Activated naive CD4-positive, alpha-beta T cell treated with Interleukin-2 at 50 U/mL for 16 hours (primary cell): ENCODE measurements around the gene ELMO3.

Source experiments
- DNase-seq: peaks from one replicate; pipeline ENCODE4 v3.0.0-alpha.2; 2020

The ELMO3 gene

DNA sequence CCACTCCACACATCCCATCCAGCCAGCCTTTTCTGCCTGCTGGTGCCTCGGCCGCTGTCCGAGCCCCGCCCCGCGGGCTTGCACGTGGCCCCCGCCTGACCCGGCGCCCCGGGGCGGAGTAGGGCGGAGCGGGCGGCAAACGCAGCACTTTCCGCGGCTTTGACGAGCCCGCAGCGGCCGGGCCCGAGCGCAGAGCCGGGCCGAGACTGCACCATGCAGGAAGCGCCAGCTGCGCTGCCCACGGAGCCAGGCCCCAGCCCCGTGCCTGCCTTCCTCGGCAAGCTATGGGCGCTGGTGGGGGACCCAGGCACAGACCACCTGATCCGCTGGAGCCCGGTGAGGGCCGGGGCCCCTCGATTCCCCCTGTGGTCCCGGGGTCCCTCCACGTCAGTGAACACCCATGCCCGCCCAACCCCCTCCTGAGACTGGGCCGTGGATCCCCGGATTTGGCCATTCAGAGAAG lies 34.3 kb upstream of the ELMO3 start, which contains the start of gene HSF4:
Gene HSF4 (plus strand): TSS at position 147 of the 463 bp plus-strand sequence. CDS start 67 bp downstream, at position 214.
- no peak for DNase-seq

DNA sequence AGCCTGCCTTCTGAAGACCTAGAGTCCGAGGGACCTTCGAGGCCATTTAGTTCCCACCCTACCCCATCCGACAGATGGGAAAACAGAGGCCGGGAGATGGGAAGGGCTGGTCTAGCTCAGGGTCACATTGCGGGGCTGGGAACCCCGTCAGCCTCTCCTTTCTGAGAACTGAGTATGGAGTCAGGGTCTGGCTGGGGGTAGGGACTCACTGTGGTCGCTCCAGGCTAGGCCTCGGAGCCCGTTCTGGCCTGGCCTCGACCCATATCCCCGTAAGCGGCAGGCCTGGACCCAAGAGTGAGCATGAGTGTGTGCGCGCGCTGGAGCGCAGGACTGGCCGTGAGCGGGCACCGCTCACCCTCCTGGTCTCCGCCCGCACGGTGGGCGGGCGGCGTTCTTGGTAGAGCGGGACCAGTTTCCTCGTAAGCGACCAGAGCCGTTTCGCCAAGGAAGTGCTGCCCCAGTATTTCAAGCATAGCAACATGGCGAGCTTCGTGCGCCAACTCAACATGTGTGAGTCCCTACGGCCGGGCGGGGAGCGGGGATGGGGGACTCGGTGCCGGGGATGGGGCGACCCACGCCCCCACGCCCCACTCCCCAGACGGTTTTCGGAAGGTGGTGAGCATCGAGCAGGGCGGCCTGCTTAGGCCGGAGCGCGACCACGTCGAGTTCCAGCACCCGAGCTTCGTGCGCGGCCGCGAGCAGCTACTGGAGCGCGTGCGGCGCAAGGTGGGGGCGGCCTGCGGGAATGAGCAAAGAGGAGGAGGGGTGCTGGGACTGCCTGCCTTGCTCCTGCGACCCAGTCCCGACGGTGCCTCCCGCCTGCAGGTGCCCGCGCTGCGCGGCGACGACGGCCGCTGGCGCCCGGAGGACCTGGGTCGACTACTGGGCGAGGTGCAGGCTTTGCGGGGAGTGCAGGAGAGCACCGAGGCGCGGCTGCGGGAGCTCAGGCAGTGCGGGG lies 33.5 kb upstream of the ELMO3 start:
- no peak for DNase-seq

DNA sequence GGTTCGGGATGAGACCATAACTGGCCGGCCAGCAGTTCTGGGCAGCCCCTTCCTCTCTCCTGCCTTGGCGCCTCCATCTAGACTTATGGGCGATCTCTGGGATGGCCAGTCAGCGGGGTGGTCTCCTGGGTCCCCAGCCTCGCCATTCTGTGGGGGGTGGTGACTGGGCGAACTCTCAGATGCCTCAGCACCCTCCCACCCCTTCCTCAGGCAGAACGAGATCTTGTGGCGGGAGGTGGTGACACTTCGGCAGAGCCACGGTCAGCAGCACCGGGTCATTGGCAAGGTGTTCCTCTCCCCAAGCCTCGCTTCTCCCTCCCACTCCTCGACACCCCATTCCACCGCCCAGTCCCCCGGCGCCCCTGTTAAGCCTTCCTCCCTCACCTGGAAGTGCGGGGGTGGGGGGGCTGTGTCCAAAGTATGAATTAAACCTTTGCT lies 32.8 kb upstream of the ELMO3 start:
- DNase-seq, result no peak

DNA sequence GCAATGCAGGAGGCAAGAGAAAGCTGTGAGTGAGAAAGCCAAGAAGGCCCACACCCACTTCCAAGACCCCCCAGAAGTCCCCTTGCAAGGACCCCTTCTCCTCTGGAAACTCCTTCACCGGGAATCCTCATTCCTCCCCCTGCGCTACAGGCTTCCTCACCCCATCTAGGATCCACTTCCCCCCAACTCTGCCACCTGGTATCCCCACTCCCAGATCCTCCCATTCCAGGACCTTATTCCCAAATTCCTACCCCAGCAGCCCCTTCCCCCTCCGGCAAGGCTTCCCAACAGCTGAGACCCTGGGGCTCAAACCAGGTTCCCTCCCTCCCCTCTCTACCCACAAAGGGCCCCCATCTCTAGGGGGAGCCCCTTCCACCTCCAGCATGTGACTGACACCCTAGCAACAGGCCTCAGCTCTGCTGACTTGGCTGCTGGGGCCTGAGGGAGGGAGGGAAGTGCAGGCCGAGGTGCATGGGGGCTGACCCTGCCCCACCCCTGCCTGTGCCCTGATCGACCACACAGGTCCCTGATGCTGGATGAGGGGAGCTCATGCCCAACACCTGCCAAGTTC lies 32.2 kb upstream of the ELMO3 start:
- DNase-seq, result no peak

DNA sequence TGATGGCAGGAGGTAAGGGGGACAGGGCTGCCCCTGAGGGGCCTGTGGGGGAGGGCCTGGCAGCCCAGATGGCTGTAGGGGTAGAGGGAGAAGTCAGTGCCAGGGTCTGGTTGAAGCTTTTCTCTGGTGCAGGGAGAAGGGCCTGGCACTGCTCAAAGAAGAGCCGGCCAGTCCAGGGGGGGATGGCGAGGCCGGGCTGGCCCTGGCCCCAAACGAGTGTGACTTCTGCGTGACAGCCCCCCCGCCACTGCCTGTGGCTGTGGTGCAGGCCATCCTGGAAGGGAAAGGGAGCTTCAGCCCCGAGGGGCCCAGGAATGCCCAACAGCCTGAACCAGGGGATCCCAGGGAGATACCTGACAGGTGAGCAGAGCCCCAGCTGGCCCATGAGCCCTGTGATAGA lies 31.3 kb upstream of the ELMO3 start:
- no peak for DNase-seq

DNA sequence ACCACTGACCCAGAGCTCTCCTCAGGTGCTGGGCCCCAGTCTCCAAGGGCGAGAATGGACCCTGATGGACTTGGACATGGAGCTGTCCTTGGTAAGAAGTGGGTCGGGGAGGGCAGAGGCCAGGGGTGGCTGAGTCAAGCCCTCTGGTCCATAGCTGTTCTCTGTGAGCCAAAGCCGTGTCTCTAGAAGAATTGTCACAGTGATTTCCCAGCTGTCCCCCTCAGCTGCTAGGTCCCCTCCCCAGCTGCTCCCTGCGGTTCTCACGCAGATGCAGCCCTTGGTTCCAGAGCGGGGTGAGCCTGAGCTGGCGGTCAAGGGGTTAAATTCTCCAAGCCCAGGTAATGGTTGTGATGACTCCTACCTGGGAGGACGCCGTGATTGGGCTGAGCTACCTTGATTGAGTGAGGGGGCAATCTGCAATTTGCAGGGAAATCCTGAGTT lies 29.9 kb upstream of the ELMO3 start:
- DNase-seq, result no peak

DNA sequence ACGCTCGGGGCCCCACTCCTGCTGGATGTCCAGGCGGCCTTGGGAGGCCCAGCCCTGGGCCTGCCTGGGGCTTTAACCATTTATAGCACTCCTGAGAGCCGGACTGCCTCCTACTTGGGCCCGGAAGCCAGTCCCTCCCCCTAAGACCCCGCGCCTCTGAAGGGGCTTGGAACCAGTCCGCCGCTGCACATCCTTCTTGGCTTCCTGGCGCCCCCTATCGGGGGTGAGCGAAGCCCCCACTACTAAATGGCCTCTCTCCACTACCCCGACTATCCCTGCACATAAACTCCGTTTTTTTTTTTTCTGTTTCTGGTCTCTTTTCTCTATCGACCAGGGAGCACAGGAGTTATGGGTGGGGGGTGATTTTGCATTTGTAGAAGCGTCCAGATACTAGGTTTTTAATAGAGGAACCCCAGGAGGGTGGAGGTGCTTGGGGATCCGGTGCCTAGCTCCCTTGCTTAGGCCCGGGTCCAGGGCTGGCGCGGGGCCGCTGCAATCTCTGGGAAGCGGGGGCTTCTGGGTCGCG lies 29.2 kb upstream of the ELMO3 start:
- DNase-seq, result peak; percentile 40

DNA sequence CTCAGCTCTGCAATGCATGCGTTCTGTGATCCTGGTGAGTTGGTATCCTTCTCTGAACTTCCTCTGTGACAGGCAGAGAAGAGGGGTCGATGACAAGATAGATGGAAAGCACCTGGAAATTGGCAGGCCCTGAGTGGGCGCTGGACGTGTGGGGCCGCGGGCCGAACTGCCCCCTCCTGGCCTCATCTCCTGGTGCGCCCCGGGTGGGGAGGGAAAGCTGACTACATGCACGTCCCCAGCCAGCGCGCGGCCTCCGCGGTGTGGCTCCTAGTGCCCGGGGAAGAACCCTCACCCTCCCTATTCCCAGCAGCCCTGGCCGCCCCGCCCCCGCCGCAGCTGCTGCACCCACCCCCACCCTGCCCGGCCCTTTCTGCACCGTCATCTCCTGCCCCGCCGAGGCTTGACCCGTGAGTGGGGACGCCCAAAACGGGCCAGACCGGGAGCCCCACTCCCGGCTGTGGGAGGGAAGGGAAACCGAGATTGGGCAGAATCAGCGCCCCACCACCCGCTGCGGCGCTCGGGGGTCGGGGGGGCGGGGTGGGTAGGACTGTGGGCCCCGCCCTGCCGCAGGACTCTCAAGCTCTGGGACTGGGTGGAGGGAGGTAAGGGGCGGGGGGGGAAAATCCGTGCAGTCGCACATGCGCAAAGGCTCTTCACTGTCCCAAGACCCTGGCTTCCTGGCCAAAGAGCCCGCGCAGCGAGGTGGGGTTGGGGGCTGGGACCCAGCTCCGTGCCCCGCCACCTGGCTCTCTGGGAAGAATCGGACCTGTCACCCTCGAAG lies 28.6 kb upstream of the ELMO3 start, which contains the start of gene NOL3:
Gene NOL3 (plus strand): TSS at position 371 of the 781 bp plus-strand sequence.
- peak; percentile 40 for DNase-seq

DNA sequence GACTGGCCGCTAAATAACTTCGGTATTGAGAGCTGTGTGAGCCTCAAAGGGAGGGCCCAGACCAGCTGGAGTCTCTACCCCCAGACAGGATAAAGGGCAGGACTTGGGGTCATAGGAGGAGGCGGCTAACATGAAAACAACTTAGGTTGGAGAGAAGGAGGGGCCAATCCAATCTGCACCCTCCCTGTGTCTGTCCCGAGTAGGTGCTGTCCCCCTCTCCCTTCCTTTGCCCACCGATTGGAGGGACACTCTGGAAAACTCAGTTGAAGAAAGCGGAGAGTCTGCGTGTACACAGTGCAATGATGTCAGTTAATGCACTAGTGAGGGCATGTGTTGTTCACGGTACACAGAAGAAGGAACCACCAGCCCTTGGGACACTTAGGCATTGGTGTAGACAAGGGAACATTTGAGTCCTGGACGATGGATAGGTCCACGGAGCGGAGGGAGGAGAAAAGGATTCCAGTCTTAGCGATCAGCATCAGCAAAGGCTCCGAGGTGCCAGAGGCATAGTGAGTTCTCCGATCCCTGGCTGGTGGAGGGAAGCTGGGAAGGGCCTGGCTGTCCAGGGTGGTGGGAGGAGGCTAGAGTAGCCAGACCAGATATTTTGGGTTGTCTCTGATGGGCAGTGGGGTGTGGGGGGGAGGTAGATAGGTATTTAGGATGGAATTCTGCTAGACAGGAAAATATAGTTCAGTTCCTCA lies 27.8 kb upstream of the ELMO3 start:
- no peak for DNase-seq

DNA sequence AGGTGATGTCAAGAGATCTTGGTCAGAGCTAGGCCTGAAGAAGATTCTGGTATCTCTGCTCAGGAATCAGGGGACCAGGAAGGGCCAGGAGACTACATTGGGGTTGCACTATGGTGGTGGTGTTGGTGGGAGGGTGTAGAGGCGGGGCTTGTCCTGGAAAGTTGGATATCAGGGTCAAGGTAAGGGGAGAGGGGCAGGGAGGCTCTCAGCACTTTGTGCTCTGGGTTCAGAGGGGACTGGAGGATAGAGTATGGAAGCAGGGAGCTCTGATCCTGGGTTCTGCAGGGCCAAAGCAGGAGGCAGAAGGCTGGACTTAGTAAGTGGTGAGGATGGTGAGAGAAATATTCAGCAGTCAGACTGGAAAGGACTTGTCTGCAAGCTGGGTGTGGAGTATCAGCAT lies 25.6 kb upstream of the ELMO3 start:
- no peak for DNase-seq

DNA sequence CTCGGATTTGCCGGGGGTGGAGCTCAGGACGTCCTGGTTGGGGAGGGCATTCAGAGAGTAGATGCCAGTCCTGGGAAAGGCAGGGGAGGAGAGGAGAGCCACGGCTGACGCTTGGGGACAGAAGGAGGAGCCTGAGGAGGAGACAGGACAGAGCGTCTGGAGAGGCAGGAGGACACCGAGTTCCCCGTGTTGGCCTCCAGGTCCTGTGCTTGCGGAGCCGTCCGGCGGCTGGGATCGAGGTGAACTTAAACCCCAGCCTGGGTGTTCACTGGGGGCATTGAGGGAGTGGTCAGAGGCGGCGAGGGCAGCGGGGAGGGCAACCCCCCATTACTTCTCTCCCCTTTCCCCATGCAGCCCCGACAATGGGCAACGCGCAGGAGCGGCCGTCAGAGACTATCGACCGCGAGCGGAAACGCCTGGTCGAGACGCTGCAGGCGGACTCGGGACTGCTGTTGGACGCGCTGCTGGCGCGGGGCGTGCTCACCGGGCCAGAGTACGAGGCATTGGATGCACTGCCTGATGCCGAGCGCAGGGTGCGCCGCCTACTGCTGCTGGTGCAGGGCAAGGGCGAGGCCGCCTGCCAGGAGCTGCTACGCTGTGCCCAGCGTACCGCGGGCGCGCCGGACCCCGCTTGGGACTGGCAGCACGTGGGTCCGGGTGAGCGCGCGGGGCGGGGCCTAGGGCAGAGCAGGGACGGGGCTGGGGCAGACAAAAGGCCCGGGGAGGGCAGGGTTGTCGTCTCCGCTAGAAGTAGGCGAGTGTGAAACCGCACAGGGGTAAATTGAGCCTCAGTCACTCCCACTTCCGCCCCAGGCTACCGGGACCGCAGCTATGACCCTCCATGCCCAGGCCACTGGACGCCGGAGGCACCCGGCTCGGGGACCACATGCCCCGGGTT lies 24.9 kb upstream of the ELMO3 start:
- peak; percentile 68 for DNase-seq

DNA sequence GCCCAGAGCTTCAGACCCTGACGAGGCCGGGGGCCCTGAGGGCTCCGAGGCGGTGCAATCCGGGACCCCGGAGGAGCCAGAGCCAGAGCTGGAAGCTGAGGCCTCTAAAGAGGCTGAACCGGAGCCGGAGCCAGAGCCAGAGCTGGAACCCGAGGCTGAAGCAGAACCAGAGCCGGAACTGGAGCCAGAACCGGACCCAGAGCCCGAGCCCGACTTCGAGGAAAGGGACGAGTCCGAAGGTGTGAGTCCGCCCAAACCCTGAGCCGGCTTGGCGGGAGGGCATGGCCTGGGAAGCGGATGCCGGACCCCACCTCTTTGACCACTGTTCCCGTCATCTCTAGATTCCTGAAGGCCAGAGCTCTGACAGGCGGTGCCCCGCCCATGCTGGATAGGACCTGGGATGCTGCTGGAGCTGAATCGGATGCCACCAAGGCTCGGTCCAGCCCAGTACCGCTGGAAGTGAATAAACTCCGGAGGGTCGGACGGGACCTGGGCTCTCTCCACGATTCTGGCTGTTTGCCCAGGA lies 24.2 kb upstream of the ELMO3 start:
- no peak for DNase-seq

DNA sequence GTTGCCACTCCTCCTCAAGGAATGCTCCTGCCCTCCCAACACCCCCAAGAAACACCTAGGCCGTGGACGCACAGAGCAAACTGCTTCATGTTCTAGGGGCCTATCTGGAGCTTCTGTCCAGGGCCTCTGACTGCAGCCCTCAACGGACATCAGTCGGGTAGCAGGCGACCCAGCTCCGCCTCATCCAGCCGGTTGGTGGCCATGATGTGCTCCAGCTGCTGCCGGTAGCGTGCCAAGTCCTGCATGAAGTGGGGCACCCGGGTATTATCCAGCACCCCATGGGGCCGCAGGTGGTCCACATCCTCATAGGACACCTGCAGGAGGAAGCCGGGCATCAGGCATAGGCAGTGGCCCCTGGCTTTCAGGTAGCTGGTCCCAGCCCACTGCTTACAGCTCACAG lies 22.3 kb upstream of the ELMO3 start:
- DNase-seq, result no peak

DNA sequence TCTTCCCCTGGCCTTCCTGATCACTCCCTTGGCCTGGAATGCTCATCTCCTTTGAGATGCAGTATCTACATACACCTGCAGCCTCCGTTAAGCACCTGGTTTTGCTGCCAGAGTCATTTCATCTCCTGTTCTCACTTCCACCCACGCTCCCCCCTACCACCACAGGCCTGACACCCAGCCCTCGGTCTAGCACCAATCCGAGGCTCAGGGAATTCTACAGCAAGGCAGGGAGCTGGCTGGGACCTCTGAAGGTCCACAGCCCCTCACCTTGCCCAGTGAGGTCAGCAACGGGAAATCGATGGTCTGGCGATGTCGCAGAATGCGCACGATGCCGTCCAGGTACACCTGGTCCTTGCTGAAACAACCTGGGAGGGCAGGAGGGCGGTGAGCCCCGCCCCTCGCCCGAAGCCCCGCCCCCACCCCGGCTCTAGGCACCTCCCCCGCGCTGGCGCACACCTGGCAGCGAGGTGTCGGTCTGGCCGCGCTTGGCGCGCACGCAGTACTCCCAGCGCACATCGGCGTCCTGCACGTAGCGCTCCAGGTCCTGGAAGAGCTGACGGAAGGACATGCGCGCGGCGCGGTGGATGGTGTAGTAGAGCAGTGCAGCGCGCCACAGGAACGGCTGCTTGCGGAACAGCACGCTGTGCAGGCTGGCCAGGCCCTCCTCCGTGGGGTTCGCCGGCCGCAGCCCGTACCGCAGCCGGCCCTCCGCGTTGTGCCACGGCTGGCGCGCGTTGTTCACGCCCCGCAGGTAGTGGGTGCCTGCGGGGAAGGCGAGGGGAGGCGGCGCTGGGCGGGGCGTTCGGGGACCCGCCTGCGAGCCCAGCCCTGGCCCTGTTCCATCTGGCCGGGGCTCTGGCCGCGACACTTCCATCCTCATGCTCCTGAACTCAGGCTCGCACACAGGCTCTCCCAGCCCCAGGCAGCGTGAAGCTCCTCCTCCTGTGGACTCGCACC lies 20.9 kb upstream of the ELMO3 start:
- DNase-seq, result peak; percentile 58

DNA sequence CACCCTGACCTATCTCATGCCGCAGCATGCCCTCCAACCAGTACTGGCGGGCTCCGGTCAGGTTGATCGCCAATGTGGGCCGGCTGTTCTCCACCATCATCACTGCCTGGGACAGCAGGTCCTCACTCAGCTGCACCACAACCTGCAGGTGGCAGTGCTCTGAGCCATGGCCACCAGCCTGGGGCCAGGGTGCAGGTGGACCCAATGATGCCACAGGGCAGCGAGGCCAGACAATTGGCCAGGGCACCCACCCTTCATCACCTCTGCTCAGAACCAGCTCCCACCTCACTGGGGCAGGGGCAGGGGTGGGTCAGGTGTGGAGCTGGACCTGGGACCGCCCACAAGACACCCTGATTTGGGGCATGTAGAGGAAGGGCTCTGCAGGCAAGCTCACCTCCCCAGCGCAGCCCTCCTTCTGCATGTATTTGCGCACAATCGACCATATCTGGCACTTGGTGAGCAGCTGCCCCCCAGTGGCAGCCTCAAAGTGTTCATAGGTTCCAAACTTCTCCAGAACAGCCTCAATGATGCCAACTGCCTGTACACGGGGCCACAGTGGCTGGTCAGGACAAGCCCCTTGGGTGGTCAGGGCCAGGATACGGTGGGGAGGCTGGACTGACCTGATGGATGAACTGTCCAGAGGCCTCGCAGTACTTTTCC lies 19.4 kb upstream of the ELMO3 start:
- DNase-seq, result no peak

DNA sequence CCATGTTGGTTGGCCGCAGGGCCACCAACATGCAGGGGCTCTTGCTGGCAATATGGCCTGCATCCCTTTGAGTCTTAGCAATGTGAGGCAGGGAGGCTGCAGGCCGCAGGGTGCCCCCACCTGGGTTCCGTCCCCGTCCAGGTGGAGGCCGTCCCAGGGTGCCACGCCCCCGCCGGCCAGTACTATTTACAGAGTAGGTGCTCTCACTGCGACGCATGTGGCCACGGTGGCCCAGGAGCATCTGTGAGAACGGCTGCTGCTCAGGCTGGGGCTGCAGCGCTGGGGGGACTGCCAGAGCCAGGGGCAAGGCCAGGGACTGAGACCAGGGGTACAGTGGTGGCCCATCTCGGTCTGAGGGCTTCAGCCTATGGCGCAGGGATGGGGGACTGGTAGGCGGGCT lies 18.8 kb upstream of the ELMO3 start:
- DNase-seq, result no peak

DNA sequence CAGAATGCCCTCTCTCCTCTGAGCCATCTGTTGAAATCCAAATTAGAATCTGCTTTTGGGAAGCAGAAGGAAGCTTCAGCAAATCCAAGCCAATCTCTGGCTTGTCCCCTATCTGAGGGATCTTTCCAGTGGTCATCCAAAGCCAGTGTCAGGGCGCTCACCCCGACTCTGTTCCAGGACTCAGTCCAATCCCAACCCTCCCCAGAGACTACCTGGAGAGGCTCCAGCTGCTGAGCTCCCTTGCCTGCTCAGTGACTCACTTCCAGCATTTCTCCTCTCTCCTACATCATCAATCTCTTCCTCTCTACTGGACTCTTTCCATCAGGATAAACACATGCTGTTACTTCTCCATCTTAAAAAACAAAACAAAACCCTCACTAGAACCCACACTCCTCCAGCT lies 17.6 kb upstream of the ELMO3 start:
- no peak for DNase-seq

DNA sequence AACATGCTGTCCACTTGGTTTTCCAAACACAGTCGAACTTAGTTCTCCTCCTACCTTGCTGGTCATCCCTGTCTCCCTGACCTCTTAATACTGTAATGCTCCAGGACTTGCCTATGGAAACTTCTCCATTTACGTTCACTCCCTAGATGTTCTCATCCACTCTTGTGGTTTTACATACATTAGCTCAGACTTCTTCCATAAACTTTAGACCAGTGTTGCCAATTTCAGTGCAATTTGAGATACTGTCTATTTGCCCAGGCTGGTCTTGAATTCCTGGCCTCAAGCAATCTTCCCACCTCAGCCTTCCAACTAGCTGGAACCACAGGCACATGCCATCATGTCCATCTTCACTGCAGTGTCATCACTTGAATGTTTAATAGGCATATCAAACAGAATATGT lies 16.6 kb upstream of the ELMO3 start:
- DNase-seq, result no peak

DNA sequence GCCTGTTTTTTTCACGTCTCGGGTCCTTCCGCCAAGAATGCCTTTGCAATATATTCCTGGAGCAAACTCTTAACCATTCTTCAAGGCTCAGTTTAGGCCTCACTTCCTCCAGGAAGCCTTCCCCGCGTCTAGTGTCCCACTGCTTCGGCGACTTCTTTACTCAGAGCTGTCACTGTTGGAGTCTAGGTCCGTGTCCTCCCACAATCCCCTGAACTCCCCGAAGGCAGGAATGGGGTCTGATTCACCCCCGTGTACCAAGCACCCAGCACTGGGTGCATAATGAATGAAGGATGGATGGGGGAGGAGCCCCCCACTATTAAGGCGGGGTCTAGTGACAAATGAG lies 15.7 kb upstream of the ELMO3 start:
- no peak for DNase-seq
